ENCODE measurements around the gene HAUS5. TPM values are rescaled to one million over a fixed set of nuclear protein-coding genes. Genes with fewer than 3 reads are reported as not detected.
"Not testable (repeated sequence)": the region's sequence is repeated elsewhere in the genome, so short reads cannot be mapped to it uniquely, and the experiment has no call there.

The HAUS5 gene
- total RNA-seq, 2 experiments from 2014 or later, result 58.1 to 61.5 TPM

GRCh38 chr19:35650581-35650980, 38.0 kb downstream of the HAUS5 start:
- CTCF ChIA-PET (ENCODE audit: unreplicated experiment), result no interaction called here
- no peak overlapping the region for H3K27ac ChIP-seq (ENCODE audit: low read depth, low read length, poor library complexity, severe bottlenecking)
- H3K79me2 ChIP-seq (ENCODE audit: insufficient read depth, low read depth, low read length), result peaks cover 33% of the 10 kb centered on the region
- TF ChIP-seq EZH2phosphoT487 (IDR thresholded peaks at IDR 0.05; ENCODE audit: borderline replicate concordance, low read depth, low read length) (no peak), CTCF (conservative IDR thresholded peaks at IDR 0.05; ENCODE audit: low read length) (no peak)
- H2AFZ ChIP-seq (ENCODE audit: low read length), result no peak overlapping the region
- no peak overlapping the region for H3K4me3 ChIP-seq (ENCODE audit: low read depth, low read length, poor library complexity, severe bottlenecking)
- H3K4me1 ChIP-seq (ENCODE audit: insufficient read depth, low read length, poor library complexity, severe bottlenecking), result peaks cover 16% of the 10 kb centered on the region
- H4K20me1 ChIP-seq (ENCODE audit: insufficient read depth, low read length), result 0 out of 2 replicates have a peak, but pooled peaks cover 5% of the 10 kb centered on the region
- H3K9me3 ChIP-seq (ENCODE audit: low read length), result no peaks in the 10 kb centered on the region
- no TSS peak for BruUV-seq (replicated peaks)
- POLR2A ChIA-PET, result no interaction called here
- H3K4me2 ChIP-seq (ENCODE audit: low read length), result peak overlapping the region; percentile 84; the same call in 1 of the 2 replicates
- H3K36me3 ChIP-seq (ENCODE audit: insufficient read depth, low read length), result peaks cover 47% of the 10 kb centered on the region
- no peaks in the 10 kb centered on the region for H3K9me2 ChIP-seq (ENCODE audit: insufficient read depth, low read length)
- intact Hi-C loops (cut with micrococcal nuclease; ENCODE audit: unreplicated experiment), result no loop called here
- DNase-seq (ENCODE audit: low spot score), result no peak

DNA sequence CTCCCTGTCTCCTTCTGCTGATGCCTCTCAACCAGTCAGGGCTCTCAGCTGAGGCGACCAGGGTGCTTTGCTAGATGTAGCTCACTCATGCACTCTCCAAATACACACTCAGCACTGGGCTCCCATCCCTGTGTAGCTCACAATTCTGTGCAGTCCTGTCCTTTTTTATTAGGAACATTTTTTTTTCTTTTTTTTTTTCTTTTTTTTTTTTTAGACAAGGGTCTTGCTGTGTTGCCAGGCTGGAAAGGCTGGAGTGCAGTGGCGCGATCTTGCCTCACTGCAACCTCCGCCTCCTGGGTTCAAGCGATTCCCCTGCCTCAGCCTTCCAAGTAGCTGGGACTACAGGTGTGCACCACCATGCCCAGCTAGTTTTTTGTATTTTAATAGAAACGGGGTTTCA, 42.3 kb downstream of the HAUS5 start:
- Histone ChIP-seq H3K36me3 (ENCODE audit: insufficient read depth, low read length) (peaks cover 82% of the 10 kb centered on the region), H3K79me2 (ENCODE audit: insufficient read depth, low read depth, low read length) (peaks cover 16% of the 10 kb centered on the region)
- BruUV-seq (replicated peaks); H3K27ac ChIP-seq (ENCODE audit: low read depth, low read length, poor library complexity, severe bottlenecking); H3K4me2 ChIP-seq (ENCODE audit: low read length); H3K4me1 ChIP-seq (ENCODE audit: insufficient read depth, low read length, poor library complexity, severe bottlenecking); H2AFZ ChIP-seq (ENCODE audit: low read length); intact Hi-C loops (cut with micrococcal nuclease; ENCODE audit: unreplicated experiment); H3K4me3 ChIP-seq (ENCODE audit: low read depth, low read length, poor library complexity, severe bottlenecking); CTCF ChIA-PET (ENCODE audit: unreplicated experiment); H3K9me2 ChIP-seq (ENCODE audit: insufficient read depth, low read length); H3K9me3 ChIP-seq (ENCODE audit: low read length); DNase-seq (ENCODE audit: low spot score); H4K20me1 ChIP-seq (ENCODE audit: insufficient read depth, low read length): not testable (repeated sequence)
- POLR2A ChIA-PET, result interaction anchor here (1.0 kb wide), 1 partner anchor 11 kb away, joined by 3 read pairs; no protein-coding TSS in a partner anchor

GRCh38 chr19:35655600-35655999, 43.1 kb downstream of the HAUS5 start:
- Histone ChIP-seq H3K79me2 (ENCODE audit: insufficient read depth, low read depth, low read length) (peaks cover 8% of the 10 kb centered on the region), H3K36me3 (ENCODE audit: insufficient read depth, low read length) (peaks cover 81% of the 10 kb centered on the region), H3K4me1 (ENCODE audit: insufficient read depth, low read length, poor library complexity, severe bottlenecking) (peaks cover 2% of the 10 kb centered on the region), H3K27ac (ENCODE audit: low read depth, low read length, poor library complexity, severe bottlenecking) (no peak overlapping the region), H3K9me2 (ENCODE audit: insufficient read depth, low read length) (no peaks in the 10 kb centered on the region), H2AFZ (ENCODE audit: low read length) (no peak overlapping the region), H3K4me2 (ENCODE audit: low read length) (no peak overlapping the region), H3K4me3 (ENCODE audit: low read depth, low read length, poor library complexity, severe bottlenecking) (no peak overlapping the region), H4K20me1 (ENCODE audit: insufficient read depth, low read length) (no peaks in the 10 kb centered on the region), H3K9me3 (ENCODE audit: low read length) (no peaks in the 10 kb centered on the region)
- no peak for DNase-seq (ENCODE audit: low spot score)
- intact Hi-C loops (cut with micrococcal nuclease; ENCODE audit: unreplicated experiment), result no loop called here
- ChIA-PET CTCF (ENCODE audit: unreplicated experiment) (interaction anchor here (0.7 kb wide), 1 partner anchor 164 kb away, joined by 3 read pairs; no protein-coding TSS in a partner anchor), POLR2A (interaction anchor here (0.7 to 2.9 kb wide), 2 partner anchors 7 to 1068 kb away, joined by 4 to 7 read pairs; partner anchors contain the start of gene COX6B1)
- no TSS peak for BruUV-seq (replicated peaks)
- no peak for TF ChIP-seq EZH2phosphoT487 (IDR thresholded peaks at IDR 0.05; ENCODE audit: borderline replicate concordance, low read depth, low read length)
- TF ChIP-seq CTCF (conservative IDR thresholded peaks at IDR 0.05; ENCODE audit: low read length), result no peak
